MM.1S (cell line): Measurements from ENCODE around the gene TSHZ2.

ENCODE experiments used
- DNase-seq: peaks from one replicate; pipeline ENCODE4 v3.0.0-alpha.2; 2015
- H2AFZ ChIP-seq: fragments of 300-600 bp; sonication (generic); 2 replicates; pipeline ENCODE4 v1.6.0; 2016; ENCODE audit warnings: antibody characterized with exemption, low read length
- H3F3A ChIP-seq: fragments of 300-600 bp; sonication (generic); 2 replicates; pipeline ENCODE4 v1.6.1; 2016; ENCODE audit warnings: mild to moderate bottlenecking, antibody characterized with exemption, low read length, moderate library complexity, mixed read lengths; ENCODE audit not compliant: insufficient read depth
- H3K27ac ChIP-seq: fragments of 300-600 bp; sonication (generic); 2 replicates; pipeline ENCODE4 v1.5.1; 2016; ENCODE audit warnings: mild to moderate bottlenecking, low read length
- H3K27me3 ChIP-seq: fragments of 300-600 bp; sonication (generic); replicated peaks from 2 replicates; pipeline ENCODE4 v1.6.0; 2016; ENCODE audit warnings: low read length; ENCODE audit not compliant: insufficient read depth
- H3K36me3 ChIP-seq: fragments of 300-600 bp; sonication (generic); replicated peaks from 2 replicates; pipeline ENCODE4 v1.6.1; 2016; ENCODE audit warnings: mild to moderate bottlenecking, low read length, mixed read lengths; ENCODE audit not compliant: insufficient read depth
- H3K4me1 ChIP-seq: fragments of 300-600 bp; sonication (generic); 2 replicates; pipeline ENCODE4 v1.6.1; 2016; ENCODE audit warnings: low read length, mixed read lengths
- H3K4me2 ChIP-seq: fragments of 300-600 bp; sonication (generic); 2 replicates; pipeline ENCODE4 v1.6.0; 2016; ENCODE audit warnings: low read depth, low read length
- H3K4me3 ChIP-seq: fragments of 300-600 bp; sonication (generic); 2 replicates; pipeline ENCODE4 v1.5.1; 2016; ENCODE audit warnings: low read length, mixed read lengths
- H3K79me2 ChIP-seq: fragments of 300-600 bp; sonication (generic); 2 replicates; pipeline ENCODE4 v1.6.1; 2016; ENCODE audit warnings: mixed run types, low read length, mixed read lengths
- H3K9ac ChIP-seq: fragments of 300-600 bp; sonication (generic); 2 replicates; pipeline ENCODE4 v1.6.1; 2016; ENCODE audit warnings: low read length, mixed read lengths
- H3K9me2 ChIP-seq: fragments of 300-600 bp; sonication (generic); replicated peaks from 2 replicates; pipeline ENCODE4 v1.6.1; 2016; ENCODE audit warnings: mild to moderate bottlenecking, low read length, mixed read lengths; ENCODE audit not compliant: insufficient read depth
- H3K9me3 ChIP-seq: fragments of 300-600 bp; sonication (generic); replicated peaks from 2 replicates; pipeline ENCODE4 v1.6.1; 2016; ENCODE audit warnings: mild to moderate bottlenecking, low read length, mixed read lengths; ENCODE audit not compliant: insufficient read depth
- H4K20me1 ChIP-seq: fragments of 300-600 bp; sonication (generic); 2 replicates; pipeline ENCODE4 v1.6.1; 2016; ENCODE audit warnings: mild to moderate bottlenecking, low read length, moderate library complexity, mixed read lengths; ENCODE audit not compliant: insufficient read depth
- CTCF ChIP-seq: fragments of 300-600 bp; sonication (generic); IDR thresholded peaks from 2 replicates; pipeline ENCODE4 v1.5.1; 2016; ENCODE audit warnings: antibody characterized with exemption, low read length, mixed read lengths
- EZH2 ChIP-seq: fragments of 300-600 bp; sonication (generic); optimal IDR thresholded peaks from 2 replicates; pipeline ENCODE3; 2017; ENCODE audit warnings: low read depth, mild to moderate bottlenecking, antibody characterized with exemption, low read length, mixed read lengths
- EZH2phosphoT487 ChIP-seq: fragments of 300-600 bp; sonication (generic); IDR thresholded peaks from 2 replicates; pipeline ENCODE4 v1.6.1; 2018; ENCODE audit warnings: antibody characterized with exemption, low read length

The TSHZ2 gene

GRCh38 chr20:53262365-53262764 lies 290.2 kb downstream of the TSHZ2 start:
- no peak overlapping the region for H3K9ac ChIP-seq
- H3K4me1 ChIP-seq = no peaks in the 10 kb centered on the region
- no peak overlapping the region for H3K27ac ChIP-seq
- no peaks in the 10 kb centered on the region for H3K9me2 ChIP-seq
- no peaks in the 10 kb centered on the region for H3K79me2 ChIP-seq
- DNase-seq = no peak
- H3K36me3 ChIP-seq = no peaks in the 10 kb centered on the region
- H2AFZ ChIP-seq = no peak overlapping the region
- no peak overlapping the region for H3K4me3 ChIP-seq
- TF ChIP-seq CTCF = no peak
- H3K4me2 ChIP-seq = no peak overlapping the region
- no peaks in the 10 kb centered on the region for H3F3A ChIP-seq
- H3K27me3 ChIP-seq = no peaks in the 10 kb centered on the region
- no peaks in the 10 kb centered on the region for H3K9me3 ChIP-seq
- H4K20me1 ChIP-seq = no peaks in the 10 kb centered on the region

GRCh38 chr20:53263554-53264438 lies 291.6 kb downstream of the TSHZ2 start:
- no peak overlapping the region for H3K4me2 ChIP-seq
- TF ChIP-seq EZH2 = no peak
- TF ChIP-seq EZH2phosphoT487 = no peak
- no peak for TF ChIP-seq CTCF
- no peak overlapping the region for H3K4me3 ChIP-seq
- no peaks in the 10 kb centered on the region for H3F3A ChIP-seq
- no peaks in the 10 kb centered on the region for H3K79me2 ChIP-seq
- H3K9me3 ChIP-seq = no peaks in the 10 kb centered on the region
- H3K4me1 ChIP-seq = no peaks in the 10 kb centered on the region
- no peak overlapping the region for H3K27ac ChIP-seq
- no peaks in the 10 kb centered on the region for H3K36me3 ChIP-seq
- H3K27me3 ChIP-seq = no peaks in the 10 kb centered on the region
- no peaks in the 10 kb centered on the region for H3K9me2 ChIP-seq
- no peaks in the 10 kb centered on the region for H4K20me1 ChIP-seq
- no peak overlapping the region for H3K9ac ChIP-seq
- H2AFZ ChIP-seq = no peak overlapping the region
- no peak for DNase-seq

GRCh38 chr20:53264604-53265003 lies 292.4 kb downstream of the TSHZ2 start:
- H3K4me1 ChIP-seq = no peaks in the 10 kb centered on the region
- no peaks in the 10 kb centered on the region for H3K79me2 ChIP-seq
- no peak overlapping the region for H3K4me2 ChIP-seq
- H3K36me3 ChIP-seq = no peaks in the 10 kb centered on the region
- no peaks in the 10 kb centered on the region for H4K20me1 ChIP-seq
- H3K27me3 ChIP-seq = no peaks in the 10 kb centered on the region
- H3K4me3 ChIP-seq = no peak overlapping the region
- no peaks in the 10 kb centered on the region for H3K9me2 ChIP-seq
- no peak overlapping the region for H3K27ac ChIP-seq
- TF ChIP-seq CTCF (no peak), EZH2 (no peak), EZH2phosphoT487 (no peak)
- no peak overlapping the region for H2AFZ ChIP-seq
- H3K9me3 ChIP-seq = no peaks in the 10 kb centered on the region
- no peak overlapping the region for H3K9ac ChIP-seq
- no peak for DNase-seq
- no peaks in the 10 kb centered on the region for H3F3A ChIP-seq
